ENCODE results near the gene FBRS.
A peak's percentile ranks its signal among the peaks of the same experiment; 100 is the strongest.
"Not testable (repeated sequence)": the region's sequence is repeated elsewhere in the genome, so short reads cannot be mapped to it uniquely, and the experiment has no call there.

FBRS gene

DNA sequence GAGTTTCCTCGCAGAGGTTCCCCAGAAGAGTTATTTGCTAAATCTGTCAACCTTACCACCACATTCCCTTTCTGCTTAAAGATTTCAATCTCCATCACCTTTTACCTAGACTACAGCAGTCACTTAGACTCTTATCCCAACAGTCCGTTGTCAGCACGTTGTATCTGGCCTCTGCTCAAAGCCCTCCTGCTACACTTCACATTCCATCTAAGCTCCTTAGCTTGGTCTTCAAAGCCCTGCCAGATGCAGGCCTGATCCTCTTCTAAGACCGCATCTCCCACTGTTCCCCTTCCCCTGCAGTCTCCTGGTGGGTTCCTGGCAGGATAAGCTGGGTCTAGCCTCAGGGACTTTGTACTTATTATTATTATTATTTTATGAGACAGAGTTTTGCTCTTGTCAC lies 30.5 kb downstream of the FBRS start:
- no peak overlapping the region for H3K4me3 ChIP-seq (ENCODE audit: control insufficient read depth, low read depth, low read length)
- TF ChIP-seq, protein P1, sequence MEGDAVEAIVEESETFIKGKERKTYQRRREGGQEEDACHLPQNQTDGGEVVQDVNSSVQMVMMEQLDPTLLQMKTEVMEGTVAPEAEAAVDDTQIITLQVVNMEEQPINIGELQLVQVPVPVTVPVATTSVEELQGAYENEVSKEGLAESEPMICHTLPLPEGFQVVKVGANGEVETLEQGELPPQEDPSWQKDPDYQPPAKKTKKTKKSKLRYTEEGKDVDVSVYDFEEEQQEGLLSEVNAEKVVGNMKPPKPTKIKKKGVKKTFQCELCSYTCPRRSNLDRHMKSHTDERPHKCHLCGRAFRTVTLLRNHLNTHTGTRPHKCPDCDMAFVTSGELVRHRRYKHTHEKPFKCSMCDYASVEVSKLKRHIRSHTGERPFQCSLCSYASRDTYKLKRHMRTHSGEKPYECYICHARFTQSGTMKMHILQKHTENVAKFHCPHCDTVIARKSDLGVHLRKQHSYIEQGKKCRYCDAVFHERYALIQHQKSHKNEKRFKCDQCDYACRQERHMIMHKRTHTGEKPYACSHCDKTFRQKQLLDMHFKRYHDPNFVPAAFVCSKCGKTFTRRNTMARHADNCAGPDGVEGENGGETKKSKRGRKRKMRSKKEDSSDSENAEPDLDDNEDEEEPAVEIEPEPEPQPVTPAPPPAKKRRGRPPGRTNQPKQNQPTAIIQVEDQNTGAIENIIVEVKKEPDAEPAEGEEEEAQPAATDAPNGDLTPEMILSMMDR (IDR thresholded peaks at IDR 0.05; ENCODE audit: control insufficient read depth, insufficient read depth, low read depth, low read length, missing control alignments): no peak
- DNase-seq (ENCODE audit: low read depth): no peak

DNA sequence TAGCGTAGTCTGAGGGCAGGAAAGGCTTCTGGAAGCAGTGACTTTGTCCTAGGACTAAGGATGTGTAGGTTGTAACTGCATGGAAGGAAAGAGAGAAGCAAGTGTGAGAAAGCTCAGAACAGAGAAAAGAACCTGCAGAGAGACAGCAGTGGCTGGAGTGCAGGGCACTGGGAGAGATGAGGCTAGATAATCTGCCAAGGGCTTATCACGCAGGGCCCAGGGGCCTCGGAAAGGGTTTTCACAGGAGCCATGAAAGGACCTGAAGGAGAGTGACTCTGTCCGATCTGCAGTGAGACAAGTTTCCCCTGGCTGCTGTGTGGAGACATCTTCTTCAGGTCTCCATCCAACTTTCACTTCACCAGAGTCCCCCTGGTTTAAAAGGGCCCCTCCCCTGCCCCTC lies 33.7 kb downstream of the FBRS start:
- TF ChIP-seq, protein P1 (IDR thresholded peaks at IDR 0.05; ENCODE audit: control insufficient read depth, insufficient read depth, low read depth, low read length, missing control alignments): no peak
- no peak overlapping the region for H3K4me3 ChIP-seq (ENCODE audit: control insufficient read depth, low read depth, low read length)
- DNase-seq (ENCODE audit: low read depth): no peak

DNA sequence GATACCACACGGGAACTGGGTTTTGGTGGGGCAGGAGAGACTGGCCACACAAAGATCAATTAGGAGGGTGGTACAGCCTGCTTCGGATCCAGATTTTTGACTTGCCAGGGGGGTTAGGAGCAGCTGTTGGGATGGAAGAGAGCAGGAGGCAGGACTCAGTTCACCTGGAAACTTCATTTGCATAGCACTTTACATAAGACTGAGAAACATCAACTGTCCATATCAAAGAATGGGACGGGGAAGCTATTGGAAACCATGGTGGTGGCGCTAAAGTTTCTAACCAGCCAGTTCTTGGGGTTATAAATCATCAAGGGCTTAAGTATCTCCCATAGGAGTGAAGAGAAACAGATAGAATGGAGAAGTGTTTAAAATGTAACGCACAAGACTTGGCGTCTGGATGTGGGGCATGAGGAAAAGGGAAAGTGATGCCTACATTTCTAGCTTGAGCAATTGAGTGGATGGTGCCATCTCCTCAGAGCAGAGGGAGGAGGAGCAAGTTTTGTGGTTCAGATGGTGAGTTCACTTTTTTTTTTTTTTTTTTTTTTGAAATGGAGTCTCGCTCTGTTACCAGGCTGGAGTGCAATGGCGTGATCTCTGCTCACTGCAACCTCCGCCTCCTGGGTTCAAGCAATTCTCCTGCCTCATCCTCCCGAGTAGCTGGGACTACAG lies 34.3 kb downstream of the FBRS start:
- TF ChIP-seq, protein P1 (IDR thresholded peaks at IDR 0.05; ENCODE audit: control insufficient read depth, insufficient read depth, low read depth, low read length, missing control alignments): no peak
- no peak for DNase-seq (ENCODE audit: low read depth)
- H3K4me3 ChIP-seq (ENCODE audit: control insufficient read depth, low read depth, low read length): no peak overlapping the region

DNA sequence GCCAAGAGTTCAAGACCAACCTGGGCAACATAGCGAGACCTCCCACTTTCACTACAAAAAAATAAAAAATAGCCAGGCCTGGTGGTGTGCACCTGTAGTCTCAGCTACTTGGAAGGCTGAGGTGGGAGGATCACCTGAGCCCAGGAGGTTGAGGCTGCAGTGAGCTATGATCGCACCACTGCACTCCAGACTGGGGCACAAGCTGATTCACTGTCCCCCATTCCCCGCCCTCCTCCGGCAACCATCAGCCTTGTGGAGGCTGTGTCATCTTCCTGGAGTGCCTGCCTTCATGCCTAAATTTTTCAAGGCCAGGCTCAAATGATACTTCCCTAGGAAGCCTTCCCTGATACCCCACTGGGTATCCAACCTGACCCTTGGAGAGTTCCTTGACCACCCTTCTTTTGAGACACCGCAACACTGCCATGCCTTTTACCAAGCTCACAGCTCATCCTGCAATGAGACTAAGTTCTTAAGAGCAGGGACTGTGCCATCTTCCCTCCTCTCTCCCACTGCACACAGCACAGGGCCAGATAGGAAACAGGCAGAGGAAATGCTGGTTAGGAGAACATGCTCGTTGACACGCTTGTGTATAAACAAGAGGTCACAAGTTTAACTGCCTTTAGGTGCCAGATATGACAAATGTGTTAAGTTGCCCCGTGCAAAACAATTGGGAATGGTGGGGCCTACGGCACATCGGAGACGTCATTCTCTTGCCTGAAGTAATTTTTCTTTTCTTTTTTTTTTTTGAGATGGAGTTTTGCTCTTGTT lies 36.9 kb downstream of the FBRS start:
- TF ChIP-seq, protein P1 (IDR thresholded peaks at IDR 0.05; ENCODE audit: control insufficient read depth, insufficient read depth, low read depth, low read length, missing control alignments): no peak
- no peak for DNase-seq (ENCODE audit: low read depth)
- H3K4me3 ChIP-seq (ENCODE audit: control insufficient read depth, low read depth, low read length): no peak overlapping the region

DNA sequence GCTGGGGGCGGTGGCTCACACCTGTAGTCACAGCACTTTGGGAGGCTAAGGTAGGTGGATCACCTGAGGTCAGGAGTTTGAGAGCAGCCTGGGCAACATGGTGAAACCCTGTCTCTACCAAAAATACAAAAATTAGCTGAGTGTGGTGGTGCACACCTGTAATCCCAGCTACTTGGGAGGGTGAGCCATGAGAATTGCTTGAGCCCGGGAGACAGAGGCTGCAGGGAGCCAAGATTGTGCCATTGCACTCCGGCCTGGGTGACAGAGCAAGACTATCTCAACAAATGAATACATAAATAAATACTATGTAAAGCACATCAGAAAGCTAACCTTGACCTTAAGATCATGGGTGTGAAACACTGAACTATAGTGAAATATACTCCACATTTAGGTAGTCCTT lies 38.4 kb downstream of the FBRS start:
- H3K4me3 ChIP-seq (ENCODE audit: control insufficient read depth, low read depth, low read length); DNase-seq (ENCODE audit: low read depth): not testable (repeated sequence)

DNA sequence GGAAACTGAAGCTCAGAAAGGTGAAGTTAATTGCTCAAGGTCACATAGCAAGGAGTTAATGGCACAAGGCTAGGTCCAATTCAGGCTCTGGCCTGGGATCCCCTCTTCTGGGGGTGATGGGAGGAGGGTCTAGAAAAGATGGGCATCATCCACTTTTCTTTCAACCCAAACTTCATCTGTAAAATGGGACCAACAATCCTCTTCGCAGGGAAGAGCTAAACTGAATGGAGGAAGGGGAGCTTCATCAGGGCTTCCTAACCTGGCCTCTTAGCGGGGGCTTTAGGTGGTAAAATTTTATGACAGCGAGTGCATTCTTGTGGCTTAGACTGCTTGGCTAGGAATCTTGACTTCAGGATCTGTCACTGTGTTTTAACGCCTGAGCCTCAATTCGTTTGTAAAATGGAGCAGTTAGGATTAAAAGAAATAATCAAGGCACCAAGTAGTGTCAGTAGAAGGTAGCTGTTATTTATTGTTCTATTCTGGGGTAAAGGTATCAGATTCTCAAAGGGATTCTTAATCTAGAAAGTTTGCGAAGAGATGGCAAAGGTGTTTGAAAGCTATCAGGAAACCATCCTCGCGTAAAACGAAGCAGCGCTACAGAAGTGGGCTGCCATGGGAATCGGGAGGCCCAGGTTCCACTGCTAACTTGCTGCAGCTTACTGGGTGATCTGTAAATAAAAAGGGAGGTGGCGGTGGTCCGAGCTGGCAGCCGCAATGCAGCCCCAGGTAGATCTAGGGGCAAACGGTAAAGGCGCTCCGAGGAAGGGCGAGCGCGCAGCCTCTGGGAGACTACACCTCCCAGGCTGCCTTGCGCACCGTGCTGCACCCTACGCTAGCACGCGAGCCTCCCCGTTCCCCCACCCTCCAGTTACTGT lies 39.3 kb downstream of the FBRS start:
- TF ChIP-seq, protein P1 (IDR thresholded peaks at IDR 0.05; ENCODE audit: control insufficient read depth, insufficient read depth, low read depth, low read length, missing control alignments): no peak
- DNase-seq (ENCODE audit: low read depth): no peak
- peak overlapping the region; percentile 82 for H3K4me3 ChIP-seq (ENCODE audit: control insufficient read depth, low read depth, low read length)

Measured in AG09309 (cell line).